Fibroblast of lung (primary cell): ENCODE measurements around the gene TRPM4. TPM values are rescaled to one million over a fixed set of nuclear protein-coding genes. Genes with fewer than 3 reads are reported as not detected.
A peak's percentile ranks its signal among the peaks of the same experiment; 100 is the strongest.

Source experiments
- DNase-seq, 2 donors: peaks; one replicate each; pipeline versions ENCODE4 v3.0.0 to v3.0.0-alpha.2; 2010; ENCODE audit warnings: low read depth in 2 of 2
- H2AFZ ChIP-seq: 2 replicates; pipeline ENCODE4 v1.5.1; 2012; ENCODE audit warnings: low read length, control low read depth, inconsistent platforms
- H3K27ac ChIP-seq: 2 replicates; pipeline ENCODE4 v1.5.1; 2011; ENCODE audit warnings: low read length, control low read depth; ENCODE audit not compliant: insufficient read depth
- H3K27me3 ChIP-seq: 2 replicates; pipeline ENCODE4 v1.5.1; 2011; ENCODE audit warnings: mild to moderate bottlenecking, low read length; ENCODE audit not compliant: control insufficient read depth, insufficient read depth
- H3K36me3 ChIP-seq: 2 replicates; pipeline ENCODE4 v1.5.1; 2011; ENCODE audit warnings: low read length; ENCODE audit not compliant: control insufficient read depth, insufficient read depth
- H3K4me1 ChIP-seq: 2 replicates; pipeline ENCODE4 v1.5.1; 2011; ENCODE audit warnings: low read length; ENCODE audit not compliant: control insufficient read depth, insufficient read depth; ENCODE audit errors: extremely low read depth
- H3K4me2 ChIP-seq: 2 replicates; pipeline ENCODE4 v1.5.1; 2011; ENCODE audit warnings: low read length, control low read depth; ENCODE audit not compliant: insufficient read depth; ENCODE audit errors: extremely low read depth
- H3K4me3 ChIP-seq, 4 experiments: fragments of 200-600 bp in 1 of 4; sonication (generic) in 1 of 4; replicated peaks in 1 of 4; 2 replicates each; pipeline ENCODE4 v1.5.1; 2011 to 2016; ENCODE audit warnings: low read length in 4 of 4, low read depth in 3 of 4, mild to moderate bottlenecking in 3 of 4, control low read depth in 2 of 4, inconsistent platforms in 1 of 4, mixed read lengths in 1 of 4; ENCODE audit not compliant: insufficient read depth in 1 of 4; ENCODE audit errors: control extremely low read depth in 1 of 4
- H3K79me2 ChIP-seq: 2 replicates; pipeline ENCODE4 v1.5.1; 2012; ENCODE audit warnings: mild to moderate bottlenecking, low read length, inconsistent platforms; ENCODE audit not compliant: control insufficient read depth, insufficient read depth
- H3K9ac ChIP-seq: 2 replicates; pipeline ENCODE4 v1.5.1; 2011; ENCODE audit warnings: mild to moderate bottlenecking, low read length, control low read depth; ENCODE audit not compliant: insufficient read depth
- H3K9me3 ChIP-seq: 2 replicates; pipeline ENCODE4 v1.5.1; 2012; ENCODE audit warnings: low read depth, low read length; ENCODE audit not compliant: control insufficient read depth, insufficient read depth
- H4K20me1 ChIP-seq: 2 replicates; pipeline ENCODE4 v1.5.1; 2011; ENCODE audit warnings: low read length; ENCODE audit not compliant: control insufficient read depth, insufficient read depth; ENCODE audit errors: extremely low read depth
- EZH2 ChIP-seq: IDR thresholded peaks from 2 replicates; pipeline ENCODE4 v1.5.1; 2012; ENCODE audit warnings: low read length, control low read depth, mild to moderate bottlenecking; ENCODE audit errors: missing control alignments
- polyA plus RNA-seq, 2 donors: library from polyadenylated mRNA; depleted of rRNA in 1 of 2; stranded (reverse) in 1 of 2; unstranded in 1 of 2; fragments of >200 nt; gene quantifications; 2 replicates each; pipeline ENCODE4 v1.2.1, GENCODE V29; 2011 to 2012; ENCODE audit warnings: missing spikeins in 1 of 2
- total RNA-seq: library from RNA; depleted of rRNA; stranded (reverse); fragments of >200 nt; gene quantifications from 2 replicates; pipeline ENCODE4 v1.2.1, GENCODE V29; 2014
- TF ChIP-seq, protein P1 (sequence below), 2 donors: IDR thresholded peaks in 1 of 2; conservative IDR thresholded peaks in 1 of 2; 1 replicate in 1 of 2; 2 replicates in 1 of 2; pipeline ENCODE4 v1.5.1; 2011 to 2012; ENCODE audit warnings: low read length in 2 of 2, control low read depth in 1 of 2, inconsistent platforms in 1 of 2, low read depth in 1 of 2, mild to moderate bottlenecking in 1 of 2

TRPM4 gene
- total and polyA plus RNA-seq, 2 donors (not counting 1 experiment from before 2014, with no cell fraction given), result 6.7 to 18.7 TPM

DNA sequence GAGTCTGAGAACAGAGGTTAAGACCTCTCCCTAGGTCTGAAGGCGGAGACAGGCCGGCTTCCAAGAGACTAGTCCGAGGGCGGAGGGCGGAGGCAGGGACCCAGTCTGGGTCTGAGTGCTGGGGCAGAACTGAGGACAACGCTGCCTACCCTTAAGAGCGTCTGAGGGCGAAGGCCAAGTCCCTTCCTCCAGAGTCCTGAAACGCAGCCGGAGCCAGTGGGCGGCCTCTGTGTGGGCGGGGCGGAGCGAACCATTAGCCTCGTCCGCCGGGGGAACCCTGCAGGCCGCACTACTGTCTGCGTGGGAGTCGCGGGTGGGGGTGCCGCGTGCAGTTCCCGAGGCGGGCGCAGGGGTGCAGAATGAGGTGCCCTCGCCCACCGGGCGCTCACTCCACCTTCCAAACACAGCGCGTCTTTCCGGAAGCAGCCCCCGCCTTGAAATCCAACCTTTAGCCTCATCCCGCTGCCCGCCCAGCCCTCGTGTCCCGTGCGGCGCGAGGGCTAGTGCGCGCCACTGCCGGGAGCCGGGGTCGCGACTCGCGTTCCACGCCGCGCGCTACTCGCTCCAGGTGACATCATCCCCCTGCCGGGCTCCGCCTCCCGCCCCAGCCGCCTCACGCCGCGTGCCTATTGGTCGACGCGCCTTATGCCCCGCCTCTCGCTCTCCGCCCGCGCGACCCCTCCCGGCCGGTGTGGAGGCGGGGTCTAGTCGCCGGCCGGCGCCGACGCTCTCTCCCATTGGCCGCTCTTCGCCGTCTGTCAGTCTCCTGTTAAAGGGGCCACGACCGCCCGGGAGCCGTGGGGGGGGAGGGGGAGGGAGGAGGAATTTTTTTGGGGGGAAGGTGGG is 38.8 kb upstream of the TRPM4 start, which contains the start of gene C19orf73:
TSS of gene C19orf73 (minus strand) at position 579 of the 846 bp plus-strand sequence. CDS start at position 458, 121 bp downstream.
- H3K27ac ChIP-seq, result peak within 1 kb of the TSS; percentile 71
- H4K20me1 ChIP-seq, result no peaks in the 10 kb centered on the region
- TF ChIP-seq EZH2, result no peak
- TF ChIP-seq, protein P1, sequence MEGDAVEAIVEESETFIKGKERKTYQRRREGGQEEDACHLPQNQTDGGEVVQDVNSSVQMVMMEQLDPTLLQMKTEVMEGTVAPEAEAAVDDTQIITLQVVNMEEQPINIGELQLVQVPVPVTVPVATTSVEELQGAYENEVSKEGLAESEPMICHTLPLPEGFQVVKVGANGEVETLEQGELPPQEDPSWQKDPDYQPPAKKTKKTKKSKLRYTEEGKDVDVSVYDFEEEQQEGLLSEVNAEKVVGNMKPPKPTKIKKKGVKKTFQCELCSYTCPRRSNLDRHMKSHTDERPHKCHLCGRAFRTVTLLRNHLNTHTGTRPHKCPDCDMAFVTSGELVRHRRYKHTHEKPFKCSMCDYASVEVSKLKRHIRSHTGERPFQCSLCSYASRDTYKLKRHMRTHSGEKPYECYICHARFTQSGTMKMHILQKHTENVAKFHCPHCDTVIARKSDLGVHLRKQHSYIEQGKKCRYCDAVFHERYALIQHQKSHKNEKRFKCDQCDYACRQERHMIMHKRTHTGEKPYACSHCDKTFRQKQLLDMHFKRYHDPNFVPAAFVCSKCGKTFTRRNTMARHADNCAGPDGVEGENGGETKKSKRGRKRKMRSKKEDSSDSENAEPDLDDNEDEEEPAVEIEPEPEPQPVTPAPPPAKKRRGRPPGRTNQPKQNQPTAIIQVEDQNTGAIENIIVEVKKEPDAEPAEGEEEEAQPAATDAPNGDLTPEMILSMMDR (conservative IDR thresholded peaks at IDR 0.05 in 1 of 2, IDR thresholded peaks at IDR 0.05 in 1 of 2; ENCODE audit: low read depth in 1 of 2, low read length in 2 of 2), result no peak
- no peaks in the 10 kb centered on the region for H3K9me3 ChIP-seq
- peak within 1 kb of the TSS; percentile 68 for H3K9ac ChIP-seq
- H3K36me3 ChIP-seq, result no peaks in the 10 kb centered on the region
- H2AFZ ChIP-seq, result peak within 1 kb of the TSS; percentile 38
- H3K4me2 ChIP-seq, result peak within 1 kb of the TSS; percentile 80
- H3K27me3 ChIP-seq, result peaks cover 13% of the 10 kb centered on the region
- H3K4me1 ChIP-seq, result peaks cover 8% of the 10 kb centered on the region
- peak; percentile 89 to 91 for DNase-seq
- peak within 1 kb of the TSS; percentile 36 to 76 (median 52) for H3K4me3 ChIP-seq
- H3K79me2 ChIP-seq, result no peaks in the 10 kb centered on the region

DNA sequence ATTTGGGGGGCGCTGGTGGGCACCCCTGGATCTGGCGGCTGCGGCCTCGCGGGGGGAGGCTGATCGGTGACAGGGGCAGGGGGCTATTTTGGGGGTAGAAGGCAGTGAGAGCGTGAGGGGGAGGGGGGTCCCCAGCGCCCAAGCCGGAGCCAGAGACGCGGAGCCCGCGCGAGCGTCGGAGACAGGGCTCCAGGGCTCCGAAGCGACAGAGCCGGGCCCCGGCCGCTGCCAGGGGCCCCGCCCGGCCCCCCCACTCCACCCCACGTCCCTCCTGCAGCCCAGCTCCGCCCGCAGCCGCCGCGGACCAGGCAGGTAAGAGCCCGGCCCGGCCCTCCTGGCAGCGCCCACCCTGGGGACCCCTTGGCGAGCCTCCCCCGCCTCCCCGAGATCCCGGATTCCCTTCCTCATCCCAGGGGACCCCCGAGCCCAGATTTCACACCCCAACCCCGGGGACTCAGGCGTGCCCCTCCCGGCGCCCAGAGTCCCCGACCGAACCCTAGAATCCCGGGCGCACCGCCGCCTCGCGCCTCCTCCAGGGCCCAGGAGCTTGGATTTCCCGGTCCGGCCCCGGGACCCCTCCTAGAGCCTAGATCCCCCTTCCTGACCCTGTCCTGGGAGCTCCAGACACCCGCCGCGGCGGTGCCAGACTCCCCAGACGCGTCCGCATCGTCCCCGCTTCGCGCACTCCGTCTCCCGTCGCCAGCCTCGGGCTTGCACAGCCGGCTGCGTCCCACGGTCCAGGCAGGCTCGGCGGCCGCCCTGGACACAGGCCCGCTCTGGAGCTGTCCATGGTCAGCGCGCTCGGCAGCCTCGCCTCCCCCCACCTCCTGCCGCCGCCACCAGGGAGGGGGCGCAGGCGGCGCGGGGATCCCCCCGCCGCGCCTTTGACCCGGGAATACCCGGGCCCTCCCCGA is 37.9 kb upstream of the TRPM4 start, which contains the start of gene PPFIA3:
TSS of gene PPFIA3 (plus strand) at position 134 of the 914 bp plus-strand sequence. CDS start 8,330 bp downstream, outside the sequence.
- no peaks in the 10 kb centered on the region for H3K9me3 ChIP-seq
- H3K4me1 ChIP-seq, result peaks cover 7% of the 10 kb centered on the region
- no peaks in the 10 kb centered on the region for H3K79me2 ChIP-seq
- peak; percentile 51 to 60 for DNase-seq
- H3K27ac ChIP-seq, result peak within 1 kb of the TSS; percentile 71
- H3K4me3 ChIP-seq, result peak within 1 kb of the TSS; percentile 36 to 76 (median 52)
- TF ChIP-seq, protein P1 (conservative IDR thresholded peaks at IDR 0.05 in 1 of 2, IDR thresholded peaks at IDR 0.05 in 1 of 2; ENCODE audit: low read depth in 1 of 2, low read length in 2 of 2), result no peak
- TF ChIP-seq EZH2, result no peak
- peaks cover 13% of the 10 kb centered on the region for H3K27me3 ChIP-seq
- H4K20me1 ChIP-seq, result no peaks in the 10 kb centered on the region
- peak within 1 kb of the TSS; percentile 68 for H3K9ac ChIP-seq
- no peaks in the 10 kb centered on the region for H3K36me3 ChIP-seq
- peak within 1 kb of the TSS; percentile 38 for H2AFZ ChIP-seq
- peak within 1 kb of the TSS; percentile 80 for H3K4me2 ChIP-seq

GRCh38 chr19:49120325-49120683 is 37.3 kb upstream of the TRPM4 start:
- Histone ChIP-seq H4K20me1 (no peaks in the 10 kb centered on the region), H3K4me2 (no peak overlapping the region), H3K4me1 (peaks cover 7% of the 10 kb centered on the region), H3K4me3 (no peak overlapping the region), H3K79me2 (no peaks in the 10 kb centered on the region), H3K27me3 (peaks cover 13% of the 10 kb centered on the region), H3K27ac (no peak overlapping the region), H3K9ac (no peak overlapping the region), H3K9me3 (no peaks in the 10 kb centered on the region), H2AFZ (no peak overlapping the region), H3K36me3 (no peaks in the 10 kb centered on the region)
- no peak for DNase-seq
- TF ChIP-seq, protein P1 (conservative IDR thresholded peaks at IDR 0.05 in 1 of 2, IDR thresholded peaks at IDR 0.05 in 1 of 2; ENCODE audit: low read depth in 1 of 2, low read length in 2 of 2), result no peak
- no peak for TF ChIP-seq EZH2
